GM12891 (cell line): Measurements from ENCODE around the gene TTLL5.

Source experiments
- POLR2A ChIP-seq: IDR thresholded peaks from 2 replicates; pipeline ENCODE4 v1.6.1; 2011; ENCODE audit warnings: low read depth, low read length, control low read depth
- POLR2AphosphoS5 ChIP-seq: IDR thresholded peaks from 2 replicates; pipeline ENCODE4 v1.6.1; 2011; ENCODE audit warnings: low read depth, low read length, control low read depth
- POU2F2 ChIP-seq: IDR thresholded peaks from 2 replicates; pipeline ENCODE4 v1.6.1; 2011; ENCODE audit warnings: low read depth, mild to moderate bottlenecking, control low read depth, low read length, moderate library complexity
- SPI1 ChIP-seq: IDR thresholded peaks from 2 replicates; pipeline ENCODE4 v1.6.1; 2011; ENCODE audit warnings: low read depth, low read length, control low read depth
- TAF1 ChIP-seq: IDR thresholded peaks from 2 replicates; pipeline ENCODE4 v1.6.1; 2011; ENCODE audit warnings: low read depth, low read length, control low read depth

- TF ChIP-seq SPI1 (no peak), POLR2A (no peak), POLR2AphosphoS5 (no peak), TAF1 (no peak), POU2F2 (no peak)
Observed at GRCh38 chr14:75752907-75753594, 92.0 kb downstream of the TTLL5 start.
